Fibroblast of upper back skin (primary cell): Measurements from ENCODE around the gene ZFHX3.

Experiments used
- DNase-seq: peaks from one replicate; pipeline ENCODE4 v3.0.0-alpha.2; 2013

The ZFHX3 gene

GRCh38 chr16:73036074-73036826, 11.7 kb downstream of the ZFHX3 start:
- peak; percentile 67 for DNase-seq

GRCh38 chr16:73034374-73034773, 13.6 kb downstream of the ZFHX3 start:
- no peak for DNase-seq

GRCh38 chr16:73033271-73033998, 14.5 kb downstream of the ZFHX3 start:
- DNase-seq: no peak

- no peak for DNase-seq
These were observed 15.2 kb downstream of the ZFHX3 start for GRCh38 chr16:73032541-73033270.

- DNase-seq: no peak
These were observed 15.9 kb downstream of the ZFHX3 start for GRCh38 chr16:73031984-73032383.

- no peak for DNase-seq
These were observed 16.6 kb downstream of the ZFHX3 start for GRCh38 chr16:73031155-73031866.

GRCh38 chr16:73028721-73029361, 19.1 kb downstream of the ZFHX3 start:
- no peak for DNase-seq

GRCh38 chr16:73028263-73028662, 19.7 kb downstream of the ZFHX3 start:
- no peak for DNase-seq

- DNase-seq: no peak
These were observed 20.2 kb downstream of the ZFHX3 start for GRCh38 chr16:73027685-73028111.

- no peak for DNase-seq
These were observed 20.9 kb downstream of the ZFHX3 start for GRCh38 chr16:73026754-73027684.

GRCh38 chr16:73025856-73026210, 22.1 kb downstream of the ZFHX3 start:
- no peak for DNase-seq

- DNase-seq: peak; percentile 88
These were observed 22.6 kb downstream of the ZFHX3 start for GRCh38 chr16:73025151-73025855.

GRCh38 chr16:73024571-73025105, 23.3 kb downstream of the ZFHX3 start:
- DNase-seq: no peak

GRCh38 chr16:73023752-73024570, 24.0 kb downstream of the ZFHX3 start:
- DNase-seq: no peak

- DNase-seq: no peak
These were observed 24.6 kb downstream of the ZFHX3 start for GRCh38 chr16:73023320-73023719.

- DNase-seq: no peak
These were observed 25.4 kb downstream of the ZFHX3 start for GRCh38 chr16:73022534-73022933.

GRCh38 chr16:73021866-73022495, 25.9 kb downstream of the ZFHX3 start:
- no peak for DNase-seq

- peak; percentile 94 for DNase-seq
These were observed 27.5 kb downstream of the ZFHX3 start for GRCh38 chr16:73020409-73020884.
